Tibial artery (tissue), 4 donors: ENCODE data around the gene RAP1B.

Experiments used
- DNase-seq, 2 donors: peaks; one replicate each; pipeline ENCODE4 v3.0.0-alpha.2; 2019
- H3K27ac ChIP-seq, 2 donors: fragments of 200-600 bp; sonication (generic) in 1 of 2; 1 replicate in 1 of 2; 2 replicates in 1 of 2; pipeline ENCODE4 v1.5.1; 2018 to 2019; ENCODE audit warnings: mild to moderate bottlenecking in 1 of 2
- H3K27me3 ChIP-seq, 2 donors: fragments of 200-600 bp; sonication (generic) in 1 of 2; one replicate each; pipeline versions ENCODE4 v1.5.1 to v1.6.0; 2016 to 2019
- H3K36me3 ChIP-seq, 3 donors: fragments of 200-600 bp; sonication (generic) in 2 of 3; one replicate each; pipeline ENCODE4 v1.5.1; 2016 to 2019; ENCODE audit warnings: mild to moderate bottlenecking in 2 of 3
- H3K4me1 ChIP-seq, 4 donors: fragments of 200-600 bp; sonication (generic) in 2 of 4; 1 replicate in 3 of 4; 2 replicates in 1 of 4; pipeline ENCODE4 v1.5.1; 2016 to 2019
- H3K4me3 ChIP-seq, 2 donors: fragments of 200-600 bp; sonication (generic) in 1 of 2; 1 replicate in 1 of 2; 2 replicates in 1 of 2; pipeline ENCODE4 v1.5.1; 2018 to 2019; ENCODE audit warnings: mild to moderate bottlenecking in 2 of 2
- H3K9me3 ChIP-seq, 3 donors: fragments of 200-600 bp; sonication (generic) in 1 of 3; one replicate each; pipeline ENCODE4 v1.5.1; 2016 to 2019
- CTCF ChIP-seq, 2 experiments: fragments of 200-600 bp in 1 of 2; fragments of 450-650 bp in 1 of 2; IDR thresholded peaks; one replicate each; pipeline ENCODE4 v1.5.1; 2017 to 2019; ENCODE audit warnings: antibody characterized with exemption in 2 of 2, mild to moderate bottlenecking in 1 of 2, moderate library complexity in 1 of 2
- intact Hi-C: fragments of 100-400 bp; cut with DNase I; formaldehyde crosslinking; loops from one replicate; pipeline ENCODE4 v1.15.0; 2023; ENCODE audit warnings: low total_unique reads

RAP1B gene

GRCh38 chr12:68611094-68611805, 551 bp downstream of the RAP1B start:
- H3K4me3 ChIP-seq, result peak overlapping the region; percentile 57 to 80
- H3K9me3 ChIP-seq, result no peaks in the 10 kb centered on the region
- H3K27me3 ChIP-seq, result no peaks in the 10 kb centered on the region
- peak; percentile 80 to 83 for DNase-seq
- no peak for TF ChIP-seq CTCF (IDR thresholded peaks at IDR 0.05)
- intact Hi-C loops, result loop anchor here (5.0 kb wide), 1 partner anchor 249 kb away; no protein-coding TSS in a partner anchor
- peaks cover 0 to 48% (median 29%) of the 10 kb centered on the region in 4 donors for H3K4me1 ChIP-seq
- peak overlapping the region; percentile 88 to 96 for H3K27ac ChIP-seq
- no peaks in the 10 kb centered on the region for H3K36me3 ChIP-seq

GRCh38 chr12:68611806-68612160, 1.1 kb downstream of the RAP1B start:
- peak overlapping the region; percentile 57 to 80 for H3K4me3 ChIP-seq
- intact Hi-C loops, result loop anchor here (5.0 kb wide), 1 partner anchor 249 kb away; no protein-coding TSS in a partner anchor
- H3K4me1 ChIP-seq, result peaks cover 0 to 54% (median 34%) of the 10 kb centered on the region in 4 donors
- H3K36me3 ChIP-seq, result no peaks in the 10 kb centered on the region
- H3K27ac ChIP-seq, result peak overlapping the region; percentile 88 to 96
- DNase-seq, result no peak
- no peak for TF ChIP-seq CTCF (IDR thresholded peaks at IDR 0.05)
- no peaks in the 10 kb centered on the region for H3K27me3 ChIP-seq
- H3K9me3 ChIP-seq, result no peaks in the 10 kb centered on the region

- intact Hi-C loops, result loop anchor here (5.0 kb wide), 1 partner anchor 250 kb away; no protein-coding TSS in a partner anchor
- H3K4me3 ChIP-seq, result peak overlapping the region; percentile 57 to 80
- no peaks in the 10 kb centered on the region for H3K9me3 ChIP-seq
- peak overlapping the region; percentile 88 to 96 for H3K27ac ChIP-seq
- H3K4me1 ChIP-seq, result peaks cover 0 to 58% (median 38%) of the 10 kb centered on the region in 4 donors
- no peak for TF ChIP-seq CTCF (IDR thresholded peaks at IDR 0.05)
- no peak for DNase-seq
- H3K36me3 ChIP-seq, result no peaks in the 10 kb centered on the region
- no peaks in the 10 kb centered on the region for H3K27me3 ChIP-seq
These were observed 1.5 kb downstream of the RAP1B start for GRCh38 chr12:68612202-68612601.

- Histone ChIP-seq H3K27me3 (no peaks in the 10 kb centered on the region), H3K36me3 (no peaks in the 10 kb centered on the region), H3K9me3 (no peaks in the 10 kb centered on the region), H3K4me1 (peaks cover 0 to 63% (median 42%) of the 10 kb centered on the region in 4 donors), H3K27ac (peak overlapping the region; percentile 88 to 96), H3K4me3 (peak overlapping the region; percentile 57 to 80)
- no peak for TF ChIP-seq CTCF (IDR thresholded peaks at IDR 0.05)
- DNase-seq, result no peak
- intact Hi-C loops, result loop anchor here (5.0 kb wide), 1 partner anchor 250 kb away; no protein-coding TSS in a partner anchor
These were observed 2.0 kb downstream of the RAP1B start for GRCh38 chr12:68612697-68613096.

- H3K4me1 ChIP-seq, result peaks cover 0 to 69% (median 49%) of the 10 kb centered on the region in 4 donors
- no peaks in the 10 kb centered on the region for H3K27me3 ChIP-seq
- intact Hi-C loops, result loop anchor here (5.0 kb wide), 1 partner anchor 251 kb away; no protein-coding TSS in a partner anchor
- peak overlapping the region; percentile 57 to 80 for H3K4me3 ChIP-seq
- no peak for TF ChIP-seq CTCF (IDR thresholded peaks at IDR 0.05)
- no peak for DNase-seq
- H3K27ac ChIP-seq, result peak overlapping the region; percentile 88 to 96
- no peaks in the 10 kb centered on the region for H3K36me3 ChIP-seq
- no peaks in the 10 kb centered on the region for H3K9me3 ChIP-seq
These were observed 2.7 kb downstream of the RAP1B start for GRCh38 chr12:68613209-68613904.
